WTC11 (cell line): ENCODE measurements around the gene ANKS6.

Experiments
- CREM ChIP-seq: sonication (generic); formaldehyde crosslinking; IDR thresholded peaks from 2 replicates; pipeline ENCODE4 v1.8.1; 2022; ENCODE audit warnings: mild to moderate bottlenecking, missing genetic modification reagents, moderate library complexity
- ZNF232 ChIP-seq: sonication (generic); formaldehyde crosslinking; IDR thresholded peaks from 2 replicates; pipeline ENCODE4 v1.8.0; 2022; ENCODE audit warnings: mild to moderate bottlenecking, missing genetic modification reagents
- TF ChIP-seq, protein P1 (sequence below): fragments of 200-600 bp; IDR thresholded peaks from 2 replicates; pipeline ENCODE4 v1.8.0; 2022; ENCODE audit warnings: antibody characterized with exemption
- TF ChIP-seq, protein P2 (sequence below): sonication (generic); formaldehyde crosslinking; IDR thresholded peaks from 2 replicates; pipeline ENCODE4 v1.8.0; 2022; ENCODE audit warnings: mild to moderate bottlenecking, missing genetic modification reagents
- TF ChIP-seq, protein P3 (sequence below): fragments of 250-450 bp; sonication (Bioruptor Pico); conservative IDR thresholded peaks from 2 replicates; pipeline ENCODE4 v1.9.0; 2021; ENCODE audit warnings: mild to moderate bottlenecking
- TF ChIP-seq, protein P4 (sequence below): sonication (generic); formaldehyde crosslinking; IDR thresholded peaks from 2 replicates; pipeline ENCODE4 v1.8.1; 2023; ENCODE audit warnings: mild to moderate bottlenecking, missing genetic modification reagents
- TF ChIP-seq, protein P5 (sequence below): fragments of 250-450 bp; sonication (Bioruptor Pico); IDR thresholded peaks from 2 replicates; pipeline ENCODE4 v2.1.2; 2022; ENCODE audit warnings: mild to moderate bottlenecking, moderate library complexity

DNA sequence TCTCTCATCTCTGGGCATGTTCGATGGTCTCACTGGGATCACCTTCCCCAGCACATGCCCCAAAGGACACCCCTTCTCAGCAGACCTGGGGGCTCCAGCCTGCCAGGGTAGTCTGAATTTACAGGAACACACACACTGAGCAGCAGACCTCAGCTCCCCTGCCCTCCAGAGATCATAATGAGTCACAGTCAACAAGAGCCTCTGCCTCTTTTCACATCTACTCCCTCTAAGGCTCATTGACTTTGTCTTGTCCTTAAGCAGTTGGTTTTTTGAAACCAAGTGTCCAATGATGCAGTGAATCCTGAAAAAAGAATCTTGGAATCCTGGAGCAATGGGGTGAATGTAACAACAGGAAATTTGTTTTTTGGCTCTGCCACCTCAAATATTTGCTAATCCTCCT is 108.4 kb downstream of the ANKS6 start:
- TF ChIP-seq, protein P1, sequence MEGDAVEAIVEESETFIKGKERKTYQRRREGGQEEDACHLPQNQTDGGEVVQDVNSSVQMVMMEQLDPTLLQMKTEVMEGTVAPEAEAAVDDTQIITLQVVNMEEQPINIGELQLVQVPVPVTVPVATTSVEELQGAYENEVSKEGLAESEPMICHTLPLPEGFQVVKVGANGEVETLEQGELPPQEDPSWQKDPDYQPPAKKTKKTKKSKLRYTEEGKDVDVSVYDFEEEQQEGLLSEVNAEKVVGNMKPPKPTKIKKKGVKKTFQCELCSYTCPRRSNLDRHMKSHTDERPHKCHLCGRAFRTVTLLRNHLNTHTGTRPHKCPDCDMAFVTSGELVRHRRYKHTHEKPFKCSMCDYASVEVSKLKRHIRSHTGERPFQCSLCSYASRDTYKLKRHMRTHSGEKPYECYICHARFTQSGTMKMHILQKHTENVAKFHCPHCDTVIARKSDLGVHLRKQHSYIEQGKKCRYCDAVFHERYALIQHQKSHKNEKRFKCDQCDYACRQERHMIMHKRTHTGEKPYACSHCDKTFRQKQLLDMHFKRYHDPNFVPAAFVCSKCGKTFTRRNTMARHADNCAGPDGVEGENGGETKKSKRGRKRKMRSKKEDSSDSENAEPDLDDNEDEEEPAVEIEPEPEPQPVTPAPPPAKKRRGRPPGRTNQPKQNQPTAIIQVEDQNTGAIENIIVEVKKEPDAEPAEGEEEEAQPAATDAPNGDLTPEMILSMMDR: no peak
- TF ChIP-seq CREM (no peak), ZNF232 (CRISPR knock-in tag) (no peak)
- TF ChIP-seq, protein P2, sequence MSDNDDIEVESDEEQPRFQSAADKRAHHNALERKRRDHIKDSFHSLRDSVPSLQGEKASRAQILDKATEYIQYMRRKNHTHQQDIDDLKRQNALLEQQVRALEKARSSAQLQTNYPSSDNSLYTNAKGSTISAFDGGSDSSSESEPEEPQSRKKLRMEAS (CRISPR knock-in tag): no peak
- TF ChIP-seq, protein P3, sequence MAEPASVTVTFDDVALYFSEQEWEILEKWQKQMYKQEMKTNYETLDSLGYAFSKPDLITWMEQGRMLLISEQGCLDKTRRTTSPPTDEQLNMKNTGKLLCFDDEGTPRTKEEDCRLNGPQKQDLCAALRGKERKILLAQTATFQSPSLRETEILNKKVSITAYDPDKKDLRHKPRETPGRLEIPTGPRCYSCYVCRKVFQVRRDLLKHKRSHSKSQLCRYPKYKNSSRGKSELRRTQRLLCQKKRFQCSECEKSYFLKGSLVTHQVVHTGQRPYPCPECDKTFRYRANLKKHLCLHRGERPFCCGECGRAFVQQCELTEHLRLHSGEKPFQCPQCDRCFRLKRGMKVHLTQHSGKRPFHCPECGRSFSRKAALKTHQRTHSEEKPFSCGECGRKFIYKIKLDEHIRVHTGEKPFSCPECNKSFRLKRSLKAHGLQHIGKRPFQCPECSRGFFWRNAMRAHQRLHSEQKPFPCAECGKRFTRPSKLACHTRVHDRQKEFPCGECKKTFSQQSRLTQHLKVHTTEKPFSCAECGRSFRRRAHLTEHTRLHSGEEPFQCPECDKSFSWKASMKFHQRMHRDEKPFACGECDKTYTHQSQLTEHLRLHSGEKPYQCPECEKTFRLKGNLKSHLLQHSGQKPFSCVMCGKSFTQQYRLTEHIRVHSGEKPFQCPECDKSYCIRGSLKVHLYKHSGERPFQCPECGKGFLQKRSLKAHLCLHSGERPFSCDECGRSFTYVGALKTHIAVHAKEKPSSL: no peak
- TF ChIP-seq, protein P4, sequence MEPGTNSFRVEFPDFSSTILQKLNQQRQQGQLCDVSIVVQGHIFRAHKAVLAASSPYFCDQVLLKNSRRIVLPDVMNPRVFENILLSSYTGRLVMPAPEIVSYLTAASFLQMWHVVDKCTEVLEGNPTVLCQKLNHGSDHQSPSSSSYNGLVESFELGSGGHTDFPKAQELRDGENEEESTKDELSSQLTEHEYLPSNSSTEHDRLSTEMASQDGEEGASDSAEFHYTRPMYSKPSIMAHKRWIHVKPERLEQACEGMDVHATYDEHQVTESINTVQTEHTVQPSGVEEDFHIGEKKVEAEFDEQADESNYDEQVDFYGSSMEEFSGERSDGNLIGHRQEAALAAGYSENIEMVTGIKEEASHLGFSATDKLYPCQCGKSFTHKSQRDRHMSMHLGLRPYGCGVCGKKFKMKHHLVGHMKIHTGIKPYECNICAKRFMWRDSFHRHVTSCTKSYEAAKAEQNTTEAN (CRISPR knock-in tag): no peak
- TF ChIP-seq, protein P5, sequence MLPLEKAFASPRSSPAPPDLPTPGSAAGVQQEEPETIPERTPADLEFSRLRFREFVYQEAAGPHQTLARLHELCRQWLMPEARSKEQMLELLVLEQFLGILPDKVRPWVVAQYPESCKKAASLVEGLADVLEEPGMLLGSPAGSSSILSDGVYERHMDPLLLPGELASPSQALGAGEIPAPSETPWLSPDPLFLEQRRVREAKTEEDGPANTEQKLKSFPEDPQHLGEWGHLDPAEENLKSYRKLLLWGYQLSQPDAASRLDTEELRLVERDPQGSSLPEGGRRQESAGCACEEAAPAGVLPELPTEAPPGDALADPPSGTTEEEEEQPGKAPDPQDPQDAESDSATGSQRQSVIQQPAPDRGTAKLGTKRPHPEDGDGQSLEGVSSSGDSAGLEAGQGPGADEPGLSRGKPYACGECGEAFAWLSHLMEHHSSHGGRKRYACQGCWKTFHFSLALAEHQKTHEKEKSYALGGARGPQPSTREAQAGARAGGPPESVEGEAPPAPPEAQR (CRISPR knock-in tag): no peak
